DMS114 treated with DMSO at 0.1 percent for 48 hours (cell line): Measurements from ENCODE around the gene CAMK2N2.
"Not testable (repeated sequence)": the region's sequence is repeated elsewhere in the genome, so short reads cannot be mapped to it uniquely, and the experiment has no call there.

ENCODE experiments used
- DNase-seq: peaks from one replicate; lab custom pipeline; 2025; ENCODE audit not compliant: unreplicated experiment; lab: John Stamatoyannopoulos, UW

The CAMK2N2 gene

GRCh38 chr3:184275381-184275701, 14.0 kb upstream of the CAMK2N2 start:
- no peak for DNase-seq

- no peak for DNase-seq
Observed at GRCh38 chr3:184272269-184272668, 10.9 kb upstream of the CAMK2N2 start.

DNA sequence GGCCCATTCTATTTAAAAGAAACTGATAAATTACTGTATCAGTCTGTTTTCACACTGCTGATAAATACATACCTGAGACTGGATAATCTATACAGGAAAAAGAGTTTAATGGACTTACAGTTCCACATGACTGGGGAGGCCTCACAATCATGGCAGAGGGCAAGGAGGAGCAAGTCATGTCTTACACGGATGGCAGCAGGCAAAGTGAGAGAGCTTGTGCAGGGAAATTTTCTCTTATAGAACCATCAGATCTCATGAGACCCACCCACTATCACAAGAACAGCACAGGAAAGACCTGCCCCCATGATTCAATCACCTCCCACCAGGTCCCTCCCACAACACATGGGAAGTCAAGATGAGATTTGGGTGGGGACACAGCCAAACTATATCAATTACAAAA, 5.9 kb upstream of the CAMK2N2 start:
- DNase-seq: not testable (repeated sequence)

DNA sequence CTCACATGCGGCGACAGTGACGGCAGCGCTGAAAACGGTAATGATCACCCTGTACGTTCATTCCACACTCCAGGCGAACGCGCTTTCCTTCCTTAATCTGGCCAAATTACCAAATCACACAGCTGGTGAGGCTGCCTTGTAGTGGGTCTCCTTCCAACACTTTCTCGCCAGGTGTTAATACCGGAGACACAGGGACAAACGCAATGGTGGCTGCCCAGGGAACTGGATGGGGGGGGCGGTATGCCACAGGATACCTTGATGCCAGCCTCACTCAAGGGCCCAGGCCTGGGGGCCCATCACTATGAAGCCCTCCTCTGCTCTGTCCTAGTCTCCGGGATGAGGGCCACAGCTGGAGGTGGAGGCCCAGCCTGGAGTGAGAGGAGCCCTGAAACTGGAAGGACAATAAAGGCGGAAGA, 1.4 kb upstream of the CAMK2N2 start:
- DNase-seq: no peak

- peak; percentile 24 for DNase-seq
Observed at GRCh38 chr3:184261854-184262763, 756 bp upstream of the CAMK2N2 start.

- DNase-seq: no peak
Observed at GRCh38 chr3:184260724-184261269, 556 bp downstream of the CAMK2N2 start.

DNA sequence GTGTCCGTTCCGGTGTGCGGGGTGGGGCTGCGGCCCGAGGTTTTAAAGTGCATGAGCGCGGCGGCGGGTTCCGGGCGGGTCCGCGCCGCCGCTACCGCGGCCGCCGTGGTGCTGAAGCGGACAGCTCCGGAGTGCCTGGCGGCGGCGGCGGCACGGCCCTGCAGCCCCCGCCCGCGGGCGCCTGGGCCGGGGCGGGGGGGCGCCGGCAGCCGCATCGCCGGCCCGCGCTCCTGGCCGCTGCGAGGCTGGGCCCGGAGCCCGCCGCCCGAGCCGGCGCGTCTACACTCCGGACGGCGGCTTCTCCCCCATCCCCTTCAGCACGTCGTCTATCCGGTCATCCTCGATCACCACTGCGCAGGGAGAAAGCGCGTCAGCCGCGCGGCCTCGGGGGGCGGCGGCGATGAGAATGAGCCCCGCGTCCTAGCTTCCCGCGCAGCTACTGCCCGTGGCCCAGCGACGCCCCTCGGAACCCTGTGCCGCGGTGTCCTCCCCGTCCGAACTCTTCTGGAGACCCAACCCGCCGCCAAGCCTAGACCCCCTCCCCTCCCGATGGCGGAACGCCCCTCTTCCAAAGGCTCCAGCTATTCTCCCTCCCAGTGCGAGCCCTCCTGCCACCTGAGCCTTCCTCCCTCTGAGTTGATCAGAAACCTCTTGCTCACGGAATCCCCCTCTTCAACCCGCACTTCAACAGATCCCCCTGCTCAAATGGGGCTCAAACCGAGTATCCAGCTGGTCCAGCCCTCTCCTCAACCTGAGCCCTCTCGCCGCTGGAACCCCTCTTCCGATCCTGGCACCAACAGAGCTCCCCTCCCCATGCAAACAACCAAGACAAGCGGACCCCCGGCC, 1.3 kb downstream of the CAMK2N2 start:
- peak; percentile 14 for DNase-seq

- DNase-seq: no peak
Observed at GRCh38 chr3:184259396-184259877, 1.9 kb downstream of the CAMK2N2 start.

DNA sequence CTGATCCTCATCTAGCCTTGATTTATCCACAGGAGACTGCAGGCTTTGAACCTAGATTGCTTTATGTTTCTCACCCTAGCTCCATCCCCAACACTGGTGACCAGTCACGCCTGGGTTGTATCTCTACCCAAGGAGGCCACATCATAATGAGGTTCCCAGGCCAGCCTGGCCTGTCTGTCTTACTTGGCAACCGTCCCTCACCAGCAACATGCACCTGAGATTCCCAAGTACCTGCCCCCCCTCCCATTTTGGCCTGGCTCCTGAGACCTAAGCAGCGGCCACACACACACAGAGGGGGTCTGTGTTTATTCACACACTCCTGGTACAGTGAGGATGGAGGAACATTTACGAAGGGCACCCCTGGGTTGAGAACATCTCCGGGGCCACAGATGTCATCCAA, 2.4 kb downstream of the CAMK2N2 start:
- DNase-seq: no peak

GRCh38 chr3:184257083-184257915, 4.1 kb downstream of the CAMK2N2 start:
- no peak for DNase-seq

DNA sequence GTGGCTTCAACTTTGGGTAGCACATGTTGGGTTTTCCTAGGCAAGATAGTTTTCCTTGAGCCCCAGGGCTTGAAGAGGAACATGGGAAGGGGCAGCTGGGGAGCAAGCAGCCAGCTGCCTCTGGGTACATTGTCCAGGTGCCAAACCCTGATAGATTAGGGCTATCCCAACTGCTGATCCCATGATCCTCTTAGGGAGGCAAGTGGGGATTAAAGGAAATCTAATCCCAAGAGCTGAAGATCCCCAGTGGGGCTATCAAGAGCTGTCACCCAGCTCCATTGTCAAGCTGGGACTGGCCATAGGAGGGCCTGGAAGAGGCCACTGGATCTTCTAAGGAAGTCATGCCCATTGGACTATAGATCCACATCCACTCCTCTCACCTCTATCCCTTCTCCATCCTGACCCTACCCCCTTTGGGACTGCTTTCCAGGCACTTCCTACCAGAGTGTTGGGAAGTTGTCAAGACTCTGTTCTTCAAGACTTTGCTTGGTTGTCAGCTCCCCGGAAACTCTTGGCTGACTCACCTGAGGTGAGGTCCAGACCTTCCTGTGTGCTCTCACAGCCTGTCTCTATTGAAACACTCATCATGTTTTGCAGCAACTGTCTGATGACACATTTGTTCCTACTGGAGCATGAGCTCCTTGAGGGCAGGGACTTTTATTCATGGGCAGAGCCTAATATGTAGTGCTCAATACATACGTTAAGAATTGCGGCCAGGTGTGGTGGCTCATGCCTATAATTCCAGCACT, 5.9 kb downstream of the CAMK2N2 start:
- DNase-seq: no peak

DNA sequence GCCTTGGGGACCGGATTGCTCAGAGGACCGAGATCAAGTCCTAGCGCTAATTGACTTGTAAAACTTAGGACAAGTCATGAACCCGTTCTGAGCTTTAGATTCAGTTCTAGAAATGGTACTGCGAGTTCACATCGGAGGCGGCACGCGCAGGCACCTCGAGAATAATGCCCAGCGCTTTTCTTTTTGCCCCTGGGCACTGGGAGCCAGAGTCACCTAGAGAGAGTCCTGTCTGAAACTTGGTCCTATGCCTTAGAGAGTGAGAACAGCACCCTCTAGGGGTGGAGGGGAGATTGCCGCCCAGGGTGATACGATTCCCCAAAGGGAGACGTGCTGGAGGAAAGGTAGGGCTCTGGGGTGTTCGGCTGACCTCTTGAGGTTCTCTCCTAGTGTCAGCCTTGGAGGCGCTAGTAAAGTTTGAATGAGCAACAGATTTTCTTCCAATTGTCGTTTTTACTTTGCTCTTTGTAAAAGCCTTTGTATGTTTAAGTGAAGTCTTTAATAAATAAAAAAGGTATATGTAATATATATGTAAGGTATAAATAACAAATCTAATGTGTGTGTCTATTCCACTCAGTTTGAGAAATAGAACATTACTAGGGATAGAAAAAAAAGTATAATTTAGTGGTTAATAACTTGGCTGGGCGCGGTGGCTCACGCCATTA, 11.1 kb downstream of the CAMK2N2 start:
- DNase-seq: peak; percentile 80

DNA sequence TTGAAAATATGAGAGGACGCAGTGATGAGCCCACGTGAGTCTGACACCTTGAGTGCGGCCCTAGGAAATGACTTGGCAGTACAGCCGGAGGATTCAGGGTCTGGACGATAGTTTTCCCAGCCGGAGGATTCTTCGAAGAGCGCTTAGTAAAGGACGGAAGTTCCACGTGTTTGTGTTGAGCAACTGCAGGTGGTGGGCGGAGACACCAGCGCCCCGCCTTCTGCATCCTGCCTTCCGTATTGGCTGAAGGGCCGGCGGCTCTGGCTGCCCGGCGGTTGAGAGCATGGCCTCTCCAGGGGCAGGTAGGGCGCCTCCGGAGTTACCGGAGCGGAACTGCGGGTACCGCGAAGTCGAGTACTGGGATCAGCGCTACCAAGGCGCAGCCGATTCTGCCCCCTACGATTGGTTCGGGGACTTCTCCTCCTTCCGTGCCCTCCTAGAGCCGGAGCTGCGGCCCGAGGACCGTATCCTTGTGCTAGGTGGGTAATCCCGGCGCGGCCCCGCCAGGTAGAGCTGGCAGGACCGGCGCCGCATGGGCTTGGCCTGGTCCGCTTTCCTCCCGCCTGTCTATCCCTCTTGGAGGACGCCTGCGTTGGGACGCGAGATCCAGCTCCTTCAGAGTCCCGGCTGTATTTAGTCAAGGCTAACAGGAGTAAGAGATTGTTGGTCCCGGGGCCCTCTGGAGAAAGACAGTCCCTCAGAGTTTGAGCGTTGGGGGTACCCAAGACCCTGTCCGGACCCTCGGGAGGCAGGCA, 11.8 kb downstream of the CAMK2N2 start, which contains the start of gene EEF1AKMT4:
EEF1AKMT4 (plus strand) TSS at position 261 of the 755 bp plus-strand sequence; CDS start at position 284, 23 bp downstream.
- peak; percentile 97 for DNase-seq

DNA sequence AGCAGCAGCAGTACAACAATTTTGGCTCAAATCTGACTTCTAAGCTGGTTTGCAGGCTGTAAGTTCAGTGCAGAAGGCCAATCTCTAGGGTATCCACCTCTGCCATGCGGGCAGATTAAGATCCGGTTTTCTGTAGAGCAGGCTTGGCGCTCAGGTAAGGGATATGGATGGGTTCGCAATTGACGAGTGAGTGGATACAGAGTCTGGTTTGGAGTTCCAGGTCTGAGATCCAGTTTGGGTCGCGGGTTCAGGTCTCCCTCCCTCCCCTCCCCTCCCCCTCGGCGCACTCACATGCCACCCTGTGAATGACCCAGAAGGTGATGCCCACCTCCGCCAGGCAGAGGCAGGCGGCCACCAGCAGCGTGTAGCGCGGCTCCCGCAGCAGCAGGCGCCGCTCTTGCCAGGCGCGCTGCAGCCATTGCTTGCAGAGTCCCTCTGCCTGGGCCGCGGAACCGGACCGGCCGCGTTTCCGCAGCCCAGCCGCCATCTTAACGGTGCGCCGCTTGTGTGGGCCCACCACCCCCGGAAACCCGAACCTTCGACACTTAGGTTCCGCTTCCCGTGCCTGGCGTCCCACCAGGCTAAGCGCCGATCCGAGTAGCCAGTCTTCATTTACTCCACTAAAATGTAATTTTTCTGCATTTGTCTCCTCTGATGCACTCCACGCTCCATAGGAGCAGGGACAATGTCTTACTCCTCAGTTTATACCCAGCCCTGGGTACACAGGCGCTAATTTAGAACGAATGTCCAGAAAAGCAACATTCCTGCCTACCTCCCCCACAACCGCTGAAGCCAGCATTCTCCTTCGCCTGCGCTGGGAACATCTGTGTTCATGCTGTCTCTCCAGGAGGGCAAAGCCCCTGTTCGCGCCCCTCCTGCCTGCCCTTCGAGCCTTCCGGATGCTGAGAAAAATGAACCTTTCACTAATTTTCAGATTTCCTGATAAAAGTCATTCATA, 12.6 kb downstream of the CAMK2N2 start, which contains the start of gene ALG3:
ALG3 (minus strand) TSS at position 509 of the 958 bp plus-strand sequence; CDS start at position 487, 22 bp downstream.
- peak; percentile 71 for DNase-seq

DNA sequence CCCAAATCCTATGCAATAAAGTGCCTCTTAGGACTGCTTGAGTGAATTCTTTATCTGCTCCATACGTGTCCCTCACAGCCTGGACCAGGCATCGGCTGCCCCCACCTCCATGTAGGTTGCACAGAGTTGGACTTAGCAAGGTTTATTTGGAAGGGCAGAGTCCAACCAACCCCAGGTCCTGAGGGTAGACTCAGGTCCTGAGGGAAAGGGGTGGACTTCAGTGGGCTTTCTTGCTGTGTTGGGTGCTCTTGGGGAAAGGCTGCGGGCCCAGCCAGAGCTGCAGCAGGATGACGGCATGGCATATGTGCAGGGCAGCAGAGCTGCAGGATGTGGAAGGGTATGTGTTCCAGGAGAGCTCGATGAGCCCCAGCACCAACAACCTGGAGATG, 19.1 kb downstream of the CAMK2N2 start:
- no peak for DNase-seq

DNA sequence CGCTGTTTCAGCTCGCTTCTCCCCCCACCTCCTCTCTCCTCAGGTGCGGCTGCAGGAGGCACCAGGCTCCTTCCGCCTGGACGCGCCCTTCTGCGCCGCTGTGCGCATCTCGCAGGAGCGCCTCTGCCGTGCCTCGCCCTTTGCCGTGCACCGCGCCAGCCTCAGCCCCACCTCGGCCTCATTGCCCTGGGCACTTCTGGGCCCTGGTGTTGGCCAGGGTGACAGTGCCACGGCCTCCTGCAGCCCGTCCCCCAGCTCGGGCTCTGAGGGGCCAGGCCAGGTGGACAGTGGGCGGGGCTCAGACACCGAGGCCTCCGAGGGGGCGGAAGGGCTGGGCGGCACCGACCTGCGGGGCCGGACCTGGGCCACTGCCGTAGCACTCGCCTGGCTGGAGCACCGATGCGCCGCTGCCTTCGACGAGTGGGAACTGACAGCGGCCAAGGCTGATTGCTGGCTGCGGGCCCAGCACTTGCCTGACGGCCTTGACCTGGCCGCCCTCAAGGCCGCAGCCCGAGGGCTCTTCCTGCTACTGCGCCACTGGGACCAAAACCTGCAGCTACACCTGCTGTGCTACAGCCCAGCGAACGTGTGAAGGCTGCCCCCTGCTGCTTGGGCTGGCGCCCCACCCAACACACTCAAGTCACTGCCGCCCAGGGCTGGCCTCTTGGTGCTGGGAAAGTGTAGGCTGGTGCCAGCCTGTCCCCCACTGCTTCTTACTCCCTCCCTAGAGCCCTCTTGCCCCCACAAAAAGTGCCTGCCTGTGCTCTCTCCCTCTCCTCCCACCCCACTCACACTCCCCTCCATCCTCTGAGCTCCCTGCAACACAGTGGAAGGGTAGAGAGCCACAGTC, 19.7 kb downstream of the CAMK2N2 start:
- no peak for DNase-seq

DNA sequence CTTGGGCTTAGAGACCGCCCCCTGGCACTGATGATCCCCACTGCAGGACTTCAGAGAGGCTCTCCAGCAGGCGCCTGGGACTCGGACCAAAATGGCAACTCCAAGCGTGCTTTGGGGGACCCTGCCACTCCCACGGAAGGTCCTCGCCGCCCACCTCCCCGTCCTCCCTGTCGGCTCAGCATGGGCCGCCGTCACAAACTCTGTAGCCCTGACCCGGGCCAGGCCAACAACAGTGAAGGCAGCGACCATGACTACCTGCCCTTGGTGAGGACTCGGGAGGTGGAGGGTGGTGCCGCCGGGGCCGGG, 20.3 kb downstream of the CAMK2N2 start:
- DNase-seq: no peak
